H1 (cell line): ENCODE data around the gene NAGLU. TPM values are rescaled to one million over a fixed set of nuclear protein-coding genes. Genes with fewer than 3 reads are reported as not detected.

Source experiments
- CTCF ChIA-PET: fragments of 300-600 bp; sonication (Branson Sonifier 250); formaldehyde crosslinking; loops from one replicate; lab custom pipeline; 2021; ENCODE audit not compliant: partially characterized antibody; lab: Charles Lee
- POLR2A ChIA-PET: fragments of 300-600 bp; sonication (Branson Sonifier 250); formaldehyde crosslinking; loops from one replicate; lab custom pipeline; 2021; ENCODE audit warnings: inconsistent platforms; ENCODE audit not compliant: partially characterized antibody; lab: Charles Lee
- DNase-seq, 2 experiments: peaks; one replicate each; pipeline versions ENCODE4 v3.0.0 to v3.0.0-alpha.2; 2010 to 2022; ENCODE audit warnings: low spot score in 2 of 2, low read depth in 1 of 2, mixed read lengths in 1 of 2
- FAIRE-seq: peaks from 2 replicates; lab custom pipeline; 2011; peaks lifted over from hg19 to GRCh38; lab: Jason Lieb, UNC
- H2AFZ ChIP-seq: 2 replicates; pipeline ENCODE4 v1.8.1; 2012; ENCODE audit warnings: low read length, inconsistent platforms
- H2AK5ac ChIP-seq: 2 replicates; pipeline ENCODE4 v1.6.1; 2013; ENCODE audit warnings: low read depth, low read length
- H2BK120ac ChIP-seq: replicated peaks from 2 replicates; pipeline ENCODE3; 2013; ENCODE audit warnings: low read depth, low read length, inconsistent platforms
- H2BK12ac ChIP-seq: 2 replicates; pipeline ENCODE4 v1.6.1; 2013; ENCODE audit warnings: low read depth, low read length
- H2BK15ac ChIP-seq: 2 replicates; pipeline ENCODE4 v1.6.1; 2013; ENCODE audit warnings: low read length
- H2BK20ac ChIP-seq: 2 replicates; pipeline ENCODE4 v1.6.1; 2013; ENCODE audit warnings: low read length
- H2BK5ac ChIP-seq: 2 replicates; pipeline ENCODE4 v1.6.1; 2013; ENCODE audit warnings: low read depth, low read length
- H3K14ac ChIP-seq: 2 replicates; pipeline ENCODE4 v1.6.1; 2013; ENCODE audit warnings: inconsistent platforms; ENCODE audit not compliant: insufficient read length
- H3K18ac ChIP-seq: 2 replicates; pipeline ENCODE4 v1.6.1; 2013; ENCODE audit warnings: low read length; ENCODE audit errors: extremely low read depth
- H3K23ac ChIP-seq: 2 replicates; pipeline ENCODE4 v1.6.1; 2013; ENCODE audit warnings: inconsistent platforms; ENCODE audit not compliant: insufficient read length
- H3K23me2 ChIP-seq: 2 replicates; pipeline ENCODE4 v1.6.1; 2013; ENCODE audit warnings: low read depth, low read length
- H3K27ac ChIP-seq: 2 replicates; pipeline ENCODE4 v1.6.1; 2011; ENCODE audit warnings: low read depth, low read length, inconsistent platforms
- H3K27me3 ChIP-seq, 4 experiments: replicated peaks in 1 of 4; 1 replicate in 1 of 4; 2 replicates in 3 of 4; pipeline versions ENCODE4 v1.6.1 to v1.8.1; 2011 to 2013; ENCODE audit warnings: low read length in 3 of 4, mild to moderate bottlenecking in 3 of 4, inconsistent platforms in 2 of 4, mixed read lengths in 2 of 4, moderate library complexity in 1 of 4; ENCODE audit not compliant: control insufficient read depth in 3 of 4, insufficient read depth in 3 of 4; ENCODE audit errors: extremely low read depth in 1 of 4
- H3K36me3 ChIP-seq, 4 experiments: 2 replicates each; pipeline versions ENCODE4 v1.6.1 to v1.8.1; 2011 to 2013; ENCODE audit warnings: mild to moderate bottlenecking in 4 of 4, low read length in 3 of 4, moderate library complexity in 2 of 4, control low read depth in 1 of 4, inconsistent platforms in 1 of 4; ENCODE audit not compliant: insufficient read depth in 4 of 4, control insufficient read depth in 2 of 4
- H3K4ac ChIP-seq: replicated peaks from 2 replicates; pipeline ENCODE3; 2013; ENCODE audit warnings: low read length, low read depth, mixed read lengths, inconsistent platforms; ENCODE audit not compliant: insufficient read length
- H3K4me1 ChIP-seq, 4 experiments: replicated peaks in 1 of 4; 1 replicate in 1 of 4; 2 replicates in 3 of 4; pipeline versions ENCODE4 v1.6.1 to v1.8.1; 2011 to 2013; ENCODE audit warnings: low read length in 3 of 4, inconsistent platforms in 2 of 4, mixed read lengths in 1 of 4; ENCODE audit not compliant: insufficient read depth in 4 of 4, control insufficient read depth in 3 of 4
- H3K4me2 ChIP-seq, 2 experiments: 2 replicates each; pipeline versions ENCODE4 v1.6.1 to v1.8.1; 2011 to 2013; ENCODE audit warnings: low read depth in 2 of 2, low read length in 2 of 2, control low read depth in 1 of 2, inconsistent platforms in 1 of 2, mild to moderate bottlenecking in 1 of 2; ENCODE audit not compliant: insufficient read depth in 1 of 2
- H3K4me3 ChIP-seq, 4 experiments: fragments of 200-600, 300-600 bp in 1 of 4; sonication (generic), shearing (Covaris generic), sonication (Bioruptor Twin) in 1 of 4; 2 replicates each; pipeline versions ENCODE4 v1.5.1 to v1.8.1; 2011 to 2016; ENCODE audit warnings: low read length in 4 of 4, low read depth in 3 of 4, control low read depth in 2 of 4, inconsistent platforms in 2 of 4, mild to moderate bottlenecking in 2 of 4, mixed read lengths in 1 of 4, moderate library complexity in 1 of 4; ENCODE audit not compliant: insufficient read depth in 2 of 4; ENCODE audit errors: extremely low read depth in 1 of 4
- H3K56ac ChIP-seq: replicated peaks from 2 replicates; pipeline ENCODE3; 2013; ENCODE audit warnings: low read depth, mild to moderate bottlenecking, mixed read lengths, low read length, inconsistent platforms; ENCODE audit not compliant: insufficient read length
- H3K79me1 ChIP-seq: 2 replicates; pipeline ENCODE4 v1.6.1; 2013; ENCODE audit warnings: low read depth, low read length, control low read depth
- H3K79me2 ChIP-seq, 2 experiments: 2 replicates each; pipeline versions ENCODE4 v1.6.1 to v1.8.1; 2012 to 2013; ENCODE audit warnings: low read length in 2 of 2, mild to moderate bottlenecking in 2 of 2, inconsistent platforms in 1 of 2; ENCODE audit not compliant: insufficient read depth in 2 of 2, control insufficient read depth in 1 of 2
- H3K9ac ChIP-seq, 4 experiments: replicated peaks in 1 of 4; 1 replicate in 1 of 4; 2 replicates in 3 of 4; pipeline versions ENCODE4 v1.6.1 to v1.8.1; 2011 to 2013; ENCODE audit warnings: low read depth in 3 of 4, low read length in 3 of 4, control low read depth in 2 of 4, mild to moderate bottlenecking in 2 of 4, moderate library complexity in 2 of 4, inconsistent platforms in 1 of 4; ENCODE audit errors: extremely low read depth in 1 of 4
- H3K9me3 ChIP-seq, 2 experiments: 2 replicates each; pipeline versions ENCODE4 v1.6.1 to v1.8.1; 2012 to 2013; ENCODE audit warnings: mild to moderate bottlenecking in 2 of 2, moderate library complexity in 2 of 2, control low read depth in 1 of 2, inconsistent platforms in 1 of 2, low read depth in 1 of 2, low read length in 1 of 2, mixed read lengths in 1 of 2; ENCODE audit not compliant: insufficient read depth in 2 of 2
- H4K20me1 ChIP-seq, 2 experiments: replicated peaks in 1 of 2; 2 replicates each; pipeline versions ENCODE3 to v1.8.1; 2011 to 2013; ENCODE audit warnings: inconsistent platforms in 2 of 2, low read length in 2 of 2, mild to moderate bottlenecking in 1 of 2; ENCODE audit not compliant: insufficient read depth in 2 of 2, control insufficient read depth in 1 of 2
- H4K5ac ChIP-seq: 2 replicates; pipeline ENCODE4 v1.6.1; 2013; ENCODE audit warnings: low read length, low read depth, mixed read lengths, inconsistent platforms; ENCODE audit not compliant: insufficient read length
- H4K8ac ChIP-seq: 2 replicates; pipeline ENCODE4 v1.8.0; 2013; ENCODE audit warnings: mild to moderate bottlenecking, moderate library complexity, low read length, inconsistent platforms; ENCODE audit not compliant: insufficient read depth; ENCODE audit errors: extremely low read depth
- H4K91ac ChIP-seq: replicated peaks from 2 replicates; pipeline ENCODE3; 2013; ENCODE audit warnings: low read length, mixed read lengths, inconsistent platforms; ENCODE audit not compliant: insufficient read length
- ASH2L ChIP-seq: fragments of 200-600, 300-600 bp; sonication (generic); IDR thresholded peaks from one replicate; pipeline ENCODE4 v1.7.1; 2017; ENCODE audit warnings: low read length
- SAP30 ChIP-seq: fragments of 300-600 bp; sonication (generic); IDR thresholded peaks from 2 replicates; pipeline ENCODE4 v1.7.1; 2012; ENCODE audit warnings: low read length, moderate library complexity, mild to moderate bottlenecking, inconsistent platforms; ENCODE audit not compliant: insufficient read depth, insufficient replicate concordance
- WGBS, 2 experiments: shearing (Covaris generic) in 1 of 2; methylation state at CpG; one replicate each; pipeline versions ENCODE4 v1.1.6 to v1.1.7; 2013 to 2015; ENCODE audit warnings: low lambda C conversion rate in 2 of 2, mixed read lengths in 2 of 2, inconsistent platforms in 1 of 2, low coverage in 1 of 2, missing lambda C conversion rate in 1 of 2; ENCODE audit not compliant: insufficient replicate concordance in 2 of 2, insufficient coverage in 1 of 2, insufficient read length in 1 of 2; ENCODE audit errors: extremely low coverage in 1 of 2, missing lambda C conversion rate in 1 of 2; 5-methylcytosine and 5-hydroxymethylcytosine counted together
- polyA plus RNA-seq, 7 experiments: library from polyadenylated mRNA; depleted of rRNA in 3 of 7; stranded (reverse) in 5 of 7; unstranded in 2 of 7; fragments of >200 nt in 5 of 7; fragments of 200-250 nt in 2 of 7; gene quantifications; 1 replicate in 5 of 7; 2 replicates in 1 of 7; 4 replicates in 1 of 7; pipeline versions ENCODE4 v1.2.1 to v1.2.3, GENCODE V29; 2011 to 2013; ENCODE audit warnings: missing spikeins in 2 of 7, mixed read lengths in 2 of 7
- total RNA-seq: library from RNA; stranded (reverse); fragmentation: NEBNext Ultra II Directional; extraction: Animal tissue kit (Norgen Biotek cat#: 25700); gene quantifications from 2 replicates; pipeline ENCODE4 v1.2.1, GENCODE V29; 2021

NAGLU gene
- total and polyA plus RNA-seq, 2 of the 8 experiments (the other 6 are each of a cell fraction or from before 2014, with no cell fraction given) = 21.3 to 21.6 TPM

- Histone ChIP-seq H3K27ac (peak overlapping the region; percentile 79), H3K23ac (no peak overlapping the region)
Measured at GRCh38 chr17:42577140-42577531, 41.1 kb downstream of the NAGLU start.

More at GRCh38 chr17:42577140-42577531, 41.1 kb downstream of the NAGLU start:
- Histone ChIP-seq H4K20me1 (peaks cover 0 to 1% of the 10 kb centered on the region in 2 experiments), H3K9ac (peak overlapping the region; percentile 78 to 94 (median 88)), H3K14ac (no peak overlapping the region), H2BK5ac (no peak overlapping the region), H3K23me2 (peaks cover 9% of the 10 kb centered on the region), H2BK15ac (no peak overlapping the region), H4K5ac (peak overlapping the region; percentile 24), H2BK12ac (no peak overlapping the region), H3K79me2 (peaks cover 0 to 19% of the 10 kb centered on the region in 2 experiments; a peak in 2 of 4 replicates), H3K9me3 (no peaks in the 10 kb centered on the region), H3K4me2 (peak overlapping the region; percentile 77 to 87)
- 12% methylated on average over 18 of the region's 18 CpGs; no CpG with 5 or more reads in 1 of the 2 experiments for WGBS, 2 experiments
- no peak for TF ChIP-seq ASH2L
- TF ChIP-seq SAP30 = peak; percentile 63
- TF ChIP-seq, all 59 proteins: peak for 1
- H4K91ac ChIP-seq = peak overlapping the region; percentile 62
- H3K79me1 ChIP-seq = no peaks in the 10 kb centered on the region
- no peak overlapping the region for H2BK20ac ChIP-seq
- ChIA-PET CTCF (interaction anchor here (1.0 to 3.9 kb wide), 13 partner anchors 11 to 200 kb away, joined by 3 to 32 read pairs (median 11); partner anchors contain the start of genes MLX, RETREG3 and TUBG1), POLR2A (interaction anchor here (1.0 to 7.0 kb wide), 15 partner anchors 11 to 221 kb away, joined by 3 to 74 read pairs (median 6); partner anchors contain the start of genes CNTD1, COA3, COASY and MLX)
- no peak overlapping the region for H2BK120ac ChIP-seq
- H3K4me3 ChIP-seq = peak overlapping the region; percentile 80 to 99 (median 90)
- H4K8ac ChIP-seq = peak overlapping the region; percentile 96
- peak overlapping the region; percentile 2; the same call in 1 of the 2 replicates for H3K18ac ChIP-seq
- H3K4me1 ChIP-seq = no peaks in the 10 kb centered on the region
- H3K4ac ChIP-seq = no peak overlapping the region
- peaks cover 25 to 42% (median 32%) of the 10 kb centered on the region in 4 experiments for H3K36me3 ChIP-seq
- no peak for FAIRE-seq
- no peak for DNase-seq
- peak overlapping the region; percentile 37; the same call in 1 of the 2 replicates for H2AFZ ChIP-seq
- H3K56ac ChIP-seq = no peak overlapping the region
- no peak overlapping the region for H2AK5ac ChIP-seq
- H3K27me3 ChIP-seq = no peaks in the 10 kb centered on the region
